Stimulated activated CD8-positive, alpha-beta memory T cell treated with anti-CD3 and anti-CD28 coated beads, Interleukin-12 subunit alpha, Interleukin-12 subunit beta, amount 100 ng/mL, for 1 hour (primary cell): Measurements from ENCODE around the gene MSI2.

Experiments used
- DNase-seq: peaks from one replicate; pipeline ENCODE4 v3.0.0-alpha.2; 2020; ENCODE audit warnings: low read depth

MSI2 gene

GRCh38 chr17:57344261-57344660 lies 87.9 kb downstream of the MSI2 start:
- no peak for DNase-seq

GRCh38 chr17:57349541-57350247 lies 93.4 kb downstream of the MSI2 start:
- no peak for DNase-seq

- DNase-seq = no peak
These were observed 93.9 kb downstream of the MSI2 start for GRCh38 chr17:57350266-57350665.

GRCh38 chr17:57352665-57353175 lies 96.4 kb downstream of the MSI2 start:
- no peak for DNase-seq

- DNase-seq = no peak
These were observed 98.3 kb downstream of the MSI2 start for GRCh38 chr17:57354673-57355072.

GRCh38 chr17:57355090-57355859 lies 99.0 kb downstream of the MSI2 start:
- DNase-seq = no peak

- DNase-seq = no peak
These were observed 99.9 kb downstream of the MSI2 start for GRCh38 chr17:57356153-57356718.

- DNase-seq = no peak
These were observed 100.5 kb downstream of the MSI2 start for GRCh38 chr17:57356719-57357391.

GRCh38 chr17:57357392-57357784 lies 101.1 kb downstream of the MSI2 start:
- no peak for DNase-seq

GRCh38 chr17:57357830-57358430 lies 101.6 kb downstream of the MSI2 start:
- no peak for DNase-seq

- DNase-seq = no peak
These were observed 103.9 kb downstream of the MSI2 start for GRCh38 chr17:57360266-57360665.

GRCh38 chr17:57362797-57363556 lies 106.7 kb downstream of the MSI2 start:
- no peak for DNase-seq

GRCh38 chr17:57363580-57363979 lies 107.3 kb downstream of the MSI2 start:
- DNase-seq = no peak

- no peak for DNase-seq
These were observed 107.8 kb downstream of the MSI2 start for GRCh38 chr17:57363998-57364643.

GRCh38 chr17:57365420-57365819 lies 109.1 kb downstream of the MSI2 start:
- no peak for DNase-seq

- DNase-seq = no peak
These were observed 109.8 kb downstream of the MSI2 start for GRCh38 chr17:57366177-57366557.

- DNase-seq = no peak
These were observed 110.4 kb downstream of the MSI2 start for GRCh38 chr17:57366558-57367351.

- no peak for DNase-seq
These were observed 112.5 kb downstream of the MSI2 start for GRCh38 chr17:57368637-57369336.

- DNase-seq = no peak
These were observed 113.2 kb downstream of the MSI2 start for GRCh38 chr17:57369509-57369945.
